Measurements from ENCODE around the gene SLC26A6. TPM values are rescaled to one million over a fixed set of nuclear protein-coding genes. Genes with fewer than 3 reads are reported as not detected.

Gene SLC26A6
- polyA plus RNA-seq, 1 of the 3 experiments (the other 2 are of a cell fraction), result 31.9 TPM

DNA sequence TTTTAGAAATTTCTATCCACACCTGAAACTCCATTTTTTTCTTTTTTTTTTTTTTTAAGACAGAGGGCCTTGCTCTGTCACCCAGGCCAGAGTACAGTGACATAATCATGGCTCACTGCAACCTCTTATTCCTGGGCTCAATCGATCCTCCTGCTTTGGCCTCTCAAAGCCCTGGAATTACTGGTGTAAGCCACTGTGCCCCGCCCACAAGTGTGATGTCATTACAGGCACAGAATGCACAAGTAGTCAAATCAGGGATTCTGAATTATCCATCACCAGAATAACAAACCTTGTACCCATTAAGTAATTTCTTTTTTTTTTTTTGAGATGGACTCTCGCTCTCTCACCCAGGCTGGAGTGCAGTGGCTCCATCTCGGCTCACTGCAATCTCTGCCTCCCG is 27.7 kb downstream of the SLC26A6 start:
- no peak overlapping the region for H3K9ac ChIP-seq
- H3K27me3 ChIP-seq (ENCODE audit: insufficient read depth), result no peaks in the 10 kb centered on the region
- no peak overlapping the region for H2AFZ ChIP-seq (ENCODE audit: low read depth)
- no peaks in the 10 kb centered on the region for H4K20me1 ChIP-seq (ENCODE audit: insufficient read depth)
- H3K4me2 ChIP-seq, result no peak overlapping the region
- WGBS (ENCODE audit: low lambda C conversion rate), result 84% methylated on average over 5 of the region's 5 CpGs
- TF ChIP-seq CHD2 (IDR thresholded peaks at IDR 0.05; ENCODE audit: low read length, partially characterized antibody) (no peak), MEF2A (IDR thresholded peaks at IDR 0.05; ENCODE audit: borderline replicate concordance, low read depth) (no peak), RAD21 (IDR thresholded peaks at IDR 0.05; ENCODE audit: low read length) (no peak), ELF1 (IDR thresholded peaks at IDR 0.05) (no peak), GATA2 (CRISPR knock-in tag; IDR thresholded peaks at IDR 0.05) (no peak), TAF1 (IDR thresholded peaks at IDR 0.05; ENCODE audit: borderline replicate concordance, low read depth, low read length) (no peak), RXRA (IDR thresholded peaks at IDR 0.05; ENCODE audit: borderline replicate concordance, low read depth) (no peak), NFIC (IDR thresholded peaks at IDR 0.05; ENCODE audit: borderline replicate concordance) (no peak), FOSL2 (IDR thresholded peaks at IDR 0.05; ENCODE audit: borderline replicate concordance, low read depth) (no peak), FOXJ3 (CRISPR knock-in tag; IDR thresholded peaks at IDR 0.05) (no peak)
- TF ChIP-seq, protein P1, sequence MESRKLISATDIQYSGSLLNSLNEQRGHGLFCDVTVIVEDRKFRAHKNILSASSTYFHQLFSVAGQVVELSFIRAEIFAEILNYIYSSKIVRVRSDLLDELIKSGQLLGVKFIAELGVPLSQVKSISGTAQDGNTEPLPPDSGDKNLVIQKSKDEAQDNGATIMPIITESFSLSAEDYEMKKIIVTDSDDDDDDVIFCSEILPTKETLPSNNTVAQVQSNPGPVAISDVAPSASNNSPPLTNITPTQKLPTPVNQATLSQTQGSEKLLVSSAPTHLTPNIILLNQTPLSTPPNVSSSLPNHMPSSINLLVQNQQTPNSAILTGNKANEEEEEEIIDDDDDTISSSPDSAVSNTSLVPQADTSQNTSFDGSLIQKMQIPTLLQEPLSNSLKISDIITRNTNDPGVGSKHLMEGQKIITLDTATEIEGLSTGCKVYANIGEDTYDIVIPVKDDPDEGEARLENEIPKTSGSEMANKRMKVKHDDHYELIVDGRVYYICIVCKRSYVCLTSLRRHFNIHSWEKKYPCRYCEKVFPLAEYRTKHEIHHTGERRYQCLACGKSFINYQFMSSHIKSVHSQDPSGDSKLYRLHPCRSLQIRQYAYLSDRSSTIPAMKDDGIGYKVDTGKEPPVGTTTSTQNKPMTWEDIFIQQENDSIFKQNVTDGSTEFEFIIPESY (IDR thresholded peaks at IDR 0.05; ENCODE audit: borderline replicate concordance, low read depth), result no peak
- TF ChIP-seq, protein P2, sequence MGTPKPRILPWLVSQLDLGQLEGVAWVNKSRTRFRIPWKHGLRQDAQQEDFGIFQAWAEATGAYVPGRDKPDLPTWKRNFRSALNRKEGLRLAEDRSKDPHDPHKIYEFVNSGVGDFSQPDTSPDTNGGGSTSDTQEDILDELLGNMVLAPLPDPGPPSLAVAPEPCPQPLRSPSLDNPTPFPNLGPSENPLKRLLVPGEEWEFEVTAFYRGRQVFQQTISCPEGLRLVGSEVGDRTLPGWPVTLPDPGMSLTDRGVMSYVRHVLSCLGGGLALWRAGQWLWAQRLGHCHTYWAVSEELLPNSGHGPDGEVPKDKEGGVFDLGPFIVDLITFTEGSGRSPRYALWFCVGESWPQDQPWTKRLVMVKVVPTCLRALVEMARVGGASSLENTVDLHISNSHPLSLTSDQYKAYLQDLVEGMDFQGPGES (IDR thresholded peaks at IDR 0.05; ENCODE audit: low read depth, low read length), result no peak
- TF ChIP-seq, protein P3, sequence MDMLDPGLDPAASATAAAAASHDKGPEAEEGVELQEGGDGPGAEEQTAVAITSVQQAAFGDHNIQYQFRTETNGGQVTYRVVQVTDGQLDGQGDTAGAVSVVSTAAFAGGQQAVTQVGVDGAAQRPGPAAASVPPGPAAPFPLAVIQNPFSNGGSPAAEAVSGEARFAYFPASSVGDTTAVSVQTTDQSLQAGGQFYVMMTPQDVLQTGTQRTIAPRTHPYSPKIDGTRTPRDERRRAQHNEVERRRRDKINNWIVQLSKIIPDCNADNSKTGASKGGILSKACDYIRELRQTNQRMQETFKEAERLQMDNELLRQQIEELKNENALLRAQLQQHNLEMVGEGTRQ (IDR thresholded peaks at IDR 0.05; ENCODE audit: borderline replicate concordance, low read depth, low read length), result no peak
- H3K4me1 ChIP-seq (ENCODE audit: control insufficient read depth in 1 of 2, insufficient read depth in 2 of 2, low read depth in 1 of 2, low read length in 1 of 2), result peaks cover 5 to 7% of the 10 kb centered on the region in 2 experiments; a peak in 3 of 4 replicates
- no peaks in the 10 kb centered on the region for H3K9me2 ChIP-seq
- DNase-seq, result no peak
- H3K4me3 ChIP-seq (ENCODE audit: low read depth in 2 of 2, low read length in 1 of 2), result no peak overlapping the region
- peaks cover 5% of the 10 kb centered on the region for H3F3A ChIP-seq (replicated peaks; ENCODE audit: insufficient read depth)
- H3K9me3 ChIP-seq, result no peaks in the 10 kb centered on the region
- peaks cover 47% of the 10 kb centered on the region for H3K79me2 ChIP-seq (ENCODE audit: insufficient read depth)
- peaks cover 36 to 46% of the 10 kb centered on the region in 2 experiments for H3K36me3 ChIP-seq (replicated peaks in 1 of 2; ENCODE audit: control insufficient read depth in 1 of 2, insufficient read depth in 2 of 2, low read length in 1 of 2)
- POLR2A ChIA-PET, result no interaction called here
- H3K27ac ChIP-seq (ENCODE audit: low read depth in 2 of 2, low read length in 1 of 2), result no peak overlapping the region
- CTCF ChIA-PET, result interaction anchor here (1.2 kb wide), 1 partner anchor 49 kb away, joined by 4 read pairs; no protein-coding TSS in a partner anchor

DNA sequence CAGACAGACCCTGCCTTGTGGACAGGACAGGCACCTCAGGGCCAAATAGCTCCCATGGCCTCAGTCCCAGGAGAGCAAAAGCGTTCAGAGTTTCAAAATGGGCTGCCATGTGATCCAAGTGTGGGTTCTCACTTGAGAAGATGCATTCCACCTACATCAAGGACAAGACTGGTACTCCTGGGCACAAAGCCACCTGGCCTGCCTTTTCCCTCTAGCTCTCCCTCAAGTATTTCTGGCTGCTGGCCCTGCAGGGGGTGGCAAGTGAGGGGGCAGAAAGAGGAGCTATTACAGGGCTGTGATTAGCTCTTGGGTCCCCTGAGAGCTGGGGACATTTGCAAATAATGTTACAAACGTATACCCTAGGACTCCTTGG is 33.7 kb downstream of the SLC26A6 start:
- no peak overlapping the region for H2AFZ ChIP-seq (ENCODE audit: low read depth)
- H3K79me2 ChIP-seq (ENCODE audit: insufficient read depth), result peaks cover 19% of the 10 kb centered on the region
- H3K4me1 ChIP-seq (ENCODE audit: control insufficient read depth in 1 of 2, insufficient read depth in 2 of 2, low read depth in 1 of 2, low read length in 1 of 2), result peaks cover 11 to 25% of the 10 kb centered on the region in 2 experiments; a peak in 3 of 4 replicates
- H3F3A ChIP-seq (replicated peaks; ENCODE audit: insufficient read depth), result peaks cover 38% of the 10 kb centered on the region
- H3K27ac ChIP-seq (ENCODE audit: low read depth in 2 of 2, low read length in 1 of 2), result no peak overlapping the region
- no peaks in the 10 kb centered on the region for H4K20me1 ChIP-seq (ENCODE audit: insufficient read depth)
- no peaks in the 10 kb centered on the region for H3K9me3 ChIP-seq
- TF ChIP-seq, protein P4, sequence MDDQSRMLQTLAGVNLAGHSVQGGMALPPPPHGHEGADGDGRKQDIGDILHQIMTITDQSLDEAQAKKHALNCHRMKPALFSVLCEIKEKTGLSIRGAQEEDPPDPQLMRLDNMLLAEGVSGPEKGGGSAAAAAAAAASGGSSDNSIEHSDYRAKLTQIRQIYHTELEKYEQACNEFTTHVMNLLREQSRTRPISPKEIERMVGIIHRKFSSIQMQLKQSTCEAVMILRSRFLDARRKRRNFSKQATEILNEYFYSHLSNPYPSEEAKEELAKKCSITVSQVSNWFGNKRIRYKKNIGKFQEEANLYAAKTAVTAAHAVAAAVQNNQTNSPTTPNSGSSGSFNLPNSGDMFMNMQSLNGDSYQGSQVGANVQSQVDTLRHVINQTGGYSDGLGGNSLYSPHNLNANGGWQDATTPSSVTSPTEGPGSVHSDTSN (IDR thresholded peaks at IDR 0.05), result no peak
- TF ChIP-seq SMC3 (IDR thresholded peaks at IDR 0.05; ENCODE audit: low read depth, low read length) (no peak), FOSL2 (IDR thresholded peaks at IDR 0.05; ENCODE audit: borderline replicate concordance, low read depth) (no peak), RXRA (IDR thresholded peaks at IDR 0.05; ENCODE audit: borderline replicate concordance, low read depth) (no peak)
- TF ChIP-seq, protein P2 (IDR thresholded peaks at IDR 0.05; ENCODE audit: low read depth, low read length), result no peak
- no peak overlapping the region for H3K4me3 ChIP-seq (ENCODE audit: low read depth in 2 of 2, low read length in 1 of 2)
- no peak overlapping the region for H3K4me2 ChIP-seq
- H3K9me2 ChIP-seq, result no peaks in the 10 kb centered on the region
- POLR2A ChIA-PET, result no interaction called here
- H3K36me3 ChIP-seq (replicated peaks in 1 of 2; ENCODE audit: control insufficient read depth in 1 of 2, insufficient read depth in 2 of 2, low read length in 1 of 2), result peaks cover 41 to 64% of the 10 kb centered on the region in 2 experiments
- H3K9ac ChIP-seq, result no peak overlapping the region
- no peak for DNase-seq
- no peaks in the 10 kb centered on the region for H3K27me3 ChIP-seq (ENCODE audit: insufficient read depth)
- CTCF ChIA-PET, result interaction anchor here (1.1 to 1.5 kb wide), 2 partner anchors 34 to 165 kb away, joined by 3 read pairs; partner anchors contain the start of gene SLC26A6
- 100% methylated on average over 1 of the region's 2 CpGs for WGBS (ENCODE audit: low lambda C conversion rate)

All from SK-N-SH (cell line).